Kidney epithelial cell (primary cell): Measurements from ENCODE around the gene LILRA2. TPM values are rescaled to one million over a fixed set of nuclear protein-coding genes. Genes with fewer than 3 reads are reported as not detected.

Source experiments
- DNase-seq: peaks from one replicate; pipeline ENCODE4 v3.0.0-alpha.2; 2010; ENCODE audit warnings: low read depth
- H3K27me3 ChIP-seq: 2 replicates; pipeline ENCODE4 v1.6.0; 2011; ENCODE audit warnings: low read length; ENCODE audit not compliant: control insufficient read depth, insufficient read depth
- H3K36me3 ChIP-seq: 2 replicates; pipeline ENCODE4 v1.5.1; 2011; ENCODE audit warnings: low read length; ENCODE audit not compliant: control insufficient read depth, insufficient read depth
- H3K4me3 ChIP-seq: 2 replicates; pipeline ENCODE4 v1.5.1; 2011; ENCODE audit warnings: low read depth, mild to moderate bottlenecking, control low read depth, low read length
- total RNA-seq: library from RNA; depleted of rRNA; stranded (reverse); fragments of >200 nt; gene quantifications from 2 replicates; pipeline ENCODE4 v1.2.3, GENCODE V29; 2015
- TF ChIP-seq, protein P1 (sequence below): IDR thresholded peaks from 2 replicates; pipeline ENCODE4 v1.5.1; 2011; ENCODE audit warnings: mild to moderate bottlenecking, moderate library complexity, low read length, control low read depth, inconsistent platforms; ENCODE audit not compliant: insufficient read depth, poor library complexity, severe bottlenecking

LILRA2 gene
- total RNA-seq, 1 donor from 2014 or later = not detected

DNA sequence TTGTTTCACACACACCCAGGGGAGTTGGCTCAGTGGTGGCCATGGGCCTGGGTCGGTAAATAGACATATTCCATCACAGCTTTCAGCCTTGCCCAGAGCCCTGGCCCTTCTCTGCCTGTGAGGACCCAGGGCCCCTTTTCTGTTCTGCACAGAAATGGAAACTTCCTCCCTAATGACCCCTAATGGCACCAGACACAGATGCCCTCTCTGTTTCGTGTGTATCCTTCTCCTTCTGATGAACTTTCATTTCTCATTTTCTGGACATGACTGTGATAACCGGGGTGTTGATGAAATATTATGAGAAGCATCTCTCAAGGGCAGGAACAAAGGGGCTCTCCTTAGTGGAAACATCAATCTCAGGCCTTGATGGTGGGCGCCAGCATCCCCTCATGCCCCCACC is 32.6 kb downstream of the LILRA2 start:
- Histone ChIP-seq H3K36me3 (no peaks in the 10 kb centered on the region), H3K27me3 (no peaks in the 10 kb centered on the region), H3K4me3 (no peak overlapping the region)
- DNase-seq = no peak
- TF ChIP-seq, protein P1, sequence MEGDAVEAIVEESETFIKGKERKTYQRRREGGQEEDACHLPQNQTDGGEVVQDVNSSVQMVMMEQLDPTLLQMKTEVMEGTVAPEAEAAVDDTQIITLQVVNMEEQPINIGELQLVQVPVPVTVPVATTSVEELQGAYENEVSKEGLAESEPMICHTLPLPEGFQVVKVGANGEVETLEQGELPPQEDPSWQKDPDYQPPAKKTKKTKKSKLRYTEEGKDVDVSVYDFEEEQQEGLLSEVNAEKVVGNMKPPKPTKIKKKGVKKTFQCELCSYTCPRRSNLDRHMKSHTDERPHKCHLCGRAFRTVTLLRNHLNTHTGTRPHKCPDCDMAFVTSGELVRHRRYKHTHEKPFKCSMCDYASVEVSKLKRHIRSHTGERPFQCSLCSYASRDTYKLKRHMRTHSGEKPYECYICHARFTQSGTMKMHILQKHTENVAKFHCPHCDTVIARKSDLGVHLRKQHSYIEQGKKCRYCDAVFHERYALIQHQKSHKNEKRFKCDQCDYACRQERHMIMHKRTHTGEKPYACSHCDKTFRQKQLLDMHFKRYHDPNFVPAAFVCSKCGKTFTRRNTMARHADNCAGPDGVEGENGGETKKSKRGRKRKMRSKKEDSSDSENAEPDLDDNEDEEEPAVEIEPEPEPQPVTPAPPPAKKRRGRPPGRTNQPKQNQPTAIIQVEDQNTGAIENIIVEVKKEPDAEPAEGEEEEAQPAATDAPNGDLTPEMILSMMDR = no peak

DNA sequence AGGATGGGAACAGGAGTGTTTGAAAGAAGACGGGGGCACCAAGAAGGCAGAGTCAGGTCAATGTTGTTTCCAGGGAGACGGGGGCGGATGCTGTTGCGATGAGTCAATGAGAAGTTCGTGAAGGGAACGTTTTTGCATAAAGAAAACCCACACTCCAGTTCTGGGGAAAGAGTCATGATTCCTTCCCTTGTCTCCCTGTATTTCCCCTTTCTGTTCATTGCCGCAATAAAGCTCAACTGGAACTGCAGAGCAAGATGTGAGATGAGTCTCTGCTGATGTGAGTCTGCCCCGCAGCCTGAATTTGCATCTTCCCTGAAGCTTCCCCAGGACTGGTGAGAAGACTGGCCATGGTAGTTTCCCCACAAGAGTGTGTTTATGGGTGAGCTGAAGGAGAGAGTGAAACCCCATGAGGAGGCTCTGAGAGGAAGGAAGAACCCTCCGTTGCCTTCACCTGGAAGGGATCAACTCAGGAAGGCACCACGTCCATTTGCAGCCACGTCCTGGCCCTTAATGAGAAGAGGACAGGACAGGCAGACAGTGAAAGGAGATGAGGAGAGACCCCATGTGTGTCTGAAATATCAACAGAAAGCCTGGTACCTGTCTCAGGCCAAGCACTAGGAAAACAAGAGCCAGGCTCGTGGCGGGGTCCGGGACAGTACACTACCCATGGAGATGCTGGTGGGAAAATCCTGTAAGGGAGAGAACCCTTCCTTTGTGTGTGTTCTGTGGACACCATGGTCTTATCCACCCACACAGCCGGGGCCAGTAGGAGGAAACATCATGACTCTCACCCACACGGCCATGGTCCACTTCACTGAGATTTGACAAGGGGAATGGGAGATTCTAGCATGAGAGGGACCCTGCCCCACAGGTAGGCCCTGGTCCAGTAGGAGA is 33.5 kb downstream of the LILRA2 start:
- DNase-seq = no peak
- Histone ChIP-seq H3K4me3 (no peak overlapping the region), H3K36me3 (no peaks in the 10 kb centered on the region), H3K27me3 (no peaks in the 10 kb centered on the region)
- TF ChIP-seq, protein P1 = no peak

DNA sequence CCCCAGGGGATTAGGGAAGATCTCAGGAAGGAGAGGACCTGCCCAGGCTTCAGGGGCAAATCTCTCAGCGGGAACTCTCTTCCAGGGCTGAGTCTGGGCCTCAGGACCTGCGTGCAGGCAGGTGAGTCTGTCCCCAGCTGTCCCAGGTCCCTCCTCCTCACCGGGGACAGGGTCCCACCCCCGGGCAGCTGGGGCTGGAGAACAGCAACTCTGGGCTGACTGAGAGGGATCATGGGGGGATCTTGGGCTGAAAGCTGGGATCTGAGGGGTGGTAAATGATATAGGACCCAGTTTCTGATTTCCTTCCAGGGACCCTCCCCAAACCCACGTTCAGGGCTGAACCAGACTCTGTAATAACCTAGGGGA is 34.2 kb downstream of the LILRA2 start:
- DNase-seq = no peak

GRCh38 chr19:54608205-54608604 is 34.6 kb downstream of the LILRA2 start:
- DNase-seq = no peak
- Histone ChIP-seq H3K4me3 (no peak overlapping the region), H3K27me3 (no peaks in the 10 kb centered on the region), H3K36me3 (no peaks in the 10 kb centered on the region)
- TF ChIP-seq, protein P1 = no peak

More for the DNA sequence above, 34.2 kb downstream of the LILRA2 start:
- Histone ChIP-seq H3K36me3 (no peaks in the 10 kb centered on the region), H3K4me3 (no peak overlapping the region), H3K27me3 (no peaks in the 10 kb centered on the region)
- TF ChIP-seq, protein P1 = no peak

- TF ChIP-seq, protein P1 = no peak
- no peak for DNase-seq
- no peaks in the 10 kb centered on the region for H3K27me3 ChIP-seq
- no peaks in the 10 kb centered on the region for H3K36me3 ChIP-seq
- no peak overlapping the region for H3K4me3 ChIP-seq
Observed at GRCh38 chr19:54608792-54609191, 35.2 kb downstream of the LILRA2 start.

DNA sequence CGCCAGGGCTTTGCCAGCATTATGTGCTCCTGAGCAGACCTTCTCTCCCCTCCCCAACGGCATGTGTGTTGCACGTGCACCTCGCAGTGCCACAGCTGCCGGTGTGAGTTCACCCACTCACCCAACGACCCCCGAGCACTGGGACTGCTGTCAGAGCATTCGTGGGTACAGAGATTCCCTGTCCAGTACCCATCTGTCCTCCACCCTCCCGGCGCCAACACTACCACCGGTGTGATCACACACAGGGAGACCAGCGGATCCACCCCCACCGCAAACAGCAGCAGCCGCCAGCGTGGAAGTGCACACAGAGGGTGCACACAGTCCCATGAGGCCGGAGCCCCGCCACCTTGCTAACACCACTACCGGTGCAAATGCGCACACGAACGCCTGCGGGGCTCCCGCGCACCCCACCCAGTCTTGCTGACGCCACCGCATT is 35.8 kb downstream of the LILRA2 start:
- no peak overlapping the region for H3K4me3 ChIP-seq
- TF ChIP-seq, protein P1 = no peak
- DNase-seq = no peak
- no peaks in the 10 kb centered on the region for H3K27me3 ChIP-seq
- no peaks in the 10 kb centered on the region for H3K36me3 ChIP-seq
